Measurements from ENCODE around the gene HPCAL4.

GRCh38 chr1:39635871-39636210 lies 55.4 kb downstream of the HPCAL4 start:
- TF ChIP-seq CTCF (IDR thresholded peaks at IDR 0.05), result no peak
- no peak for TF ChIP-seq POLR2A (IDR thresholded peaks at IDR 0.05; ENCODE audit: low read depth)

Measured in esophagus muscularis mucosa (tissue), 3 donors.